Activated T-cell treated with anti-CD3 and anti-CD28 coated beads, Interleukin-2, amount 50 U/mL, for 24 hours (primary cell): ENCODE results near the gene MAP3K2.
"Not testable (repeated sequence)": the region's sequence is repeated elsewhere in the genome, so short reads cannot be mapped to it uniquely, and the experiment has no call there.

Experiments
- DNase-seq: peaks from one replicate; pipeline ENCODE4 v3.0.0-alpha.2; 2020
- H3K27ac Mint-ChIP-seq: 2 replicates; pipeline ENCODE4 v1.8.0; 2020; ENCODE audit warnings: mild to moderate bottlenecking, mixed read lengths
- H3K27me3 Mint-ChIP-seq: 2 replicates; pipeline ENCODE4 v1.8.0; 2020; ENCODE audit warnings: mixed read lengths
- H3K36me3 Mint-ChIP-seq: 2 replicates; pipeline ENCODE4 v1.8.0; 2020; ENCODE audit warnings: low read depth, mixed read lengths
- H3K4me1 Mint-ChIP-seq: 2 replicates; pipeline ENCODE4 v1.8.0; 2020; ENCODE audit warnings: low read depth, mixed read lengths
- H3K4me3 Mint-ChIP-seq: 2 replicates; pipeline ENCODE4 v1.8.0; 2020; ENCODE audit warnings: mild to moderate bottlenecking, moderate library complexity, mixed read lengths
- H3K9me3 Mint-ChIP-seq: 2 replicates; pipeline ENCODE4 v1.8.0; 2020; ENCODE audit warnings: mixed read lengths

The MAP3K2 gene

DNA sequence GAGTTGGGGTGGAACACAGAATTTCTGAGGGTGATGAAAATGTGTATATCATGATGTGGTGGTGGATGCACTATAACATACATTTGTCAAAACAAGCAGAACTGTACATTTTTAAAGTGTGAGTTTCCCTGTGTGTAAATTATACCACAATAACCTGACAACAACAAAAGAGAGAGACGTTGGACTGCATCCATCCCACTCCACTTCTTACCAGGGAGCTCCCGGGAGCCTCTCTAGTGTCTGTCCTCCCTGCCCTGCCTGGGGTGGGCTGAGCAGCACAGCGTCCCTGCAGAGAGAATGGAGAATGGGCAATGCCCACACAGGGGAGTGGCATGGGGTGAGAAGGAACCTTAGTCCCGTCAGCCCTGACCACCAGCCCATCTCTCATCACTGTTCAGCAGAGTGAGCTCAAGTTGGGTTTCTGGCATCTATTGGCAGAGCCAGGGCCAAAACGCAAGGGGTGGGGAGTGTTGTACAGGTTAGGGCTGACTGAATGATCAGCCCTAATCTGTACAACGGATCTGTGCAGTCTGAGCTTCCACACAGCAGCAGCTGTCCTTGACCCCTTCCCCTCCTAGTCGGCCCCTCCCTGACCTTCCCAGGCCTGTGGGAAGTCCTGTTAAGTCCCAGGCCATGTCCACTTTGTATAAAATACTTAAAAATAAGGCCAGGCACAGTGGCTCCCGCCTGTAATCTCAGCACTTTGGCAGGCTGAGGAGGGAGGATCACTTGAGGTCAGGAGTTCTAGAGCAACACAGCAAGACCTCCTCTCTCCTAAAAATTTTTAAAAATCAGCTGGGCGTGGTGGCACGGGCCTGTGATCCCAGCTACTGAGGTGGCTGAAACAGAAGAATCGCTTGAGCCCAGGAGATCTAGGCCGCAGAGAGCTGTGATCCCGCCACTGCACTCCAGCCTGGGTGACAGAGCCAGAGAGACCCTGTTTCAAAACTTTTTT is 27.1 kb upstream of the MAP3K2 start:
- no peak for DNase-seq
- Mint-ChIP-seq H3K36me3 (no peaks in the 10 kb centered on the region), H3K9me3 (no peaks in the 10 kb centered on the region), H3K27me3 (peaks cover 23% of the 10 kb centered on the region), H3K4me1 (peaks cover 46% of the 10 kb centered on the region), H3K4me3 (no peak overlapping the region), H3K27ac (no peak overlapping the region)

GRCh38 chr2:127413782-127414637 is 26.2 kb upstream of the MAP3K2 start:
- no peaks in the 10 kb centered on the region for H3K9me3 Mint-ChIP-seq
- H3K27me3 Mint-ChIP-seq = peaks cover 23% of the 10 kb centered on the region
- peaks cover 50% of the 10 kb centered on the region for H3K4me1 Mint-ChIP-seq
- H3K27ac Mint-ChIP-seq = no peak overlapping the region
- H3K4me3 Mint-ChIP-seq = no peak overlapping the region
- H3K36me3 Mint-ChIP-seq = no peaks in the 10 kb centered on the region
- DNase-seq = no peak

DNA sequence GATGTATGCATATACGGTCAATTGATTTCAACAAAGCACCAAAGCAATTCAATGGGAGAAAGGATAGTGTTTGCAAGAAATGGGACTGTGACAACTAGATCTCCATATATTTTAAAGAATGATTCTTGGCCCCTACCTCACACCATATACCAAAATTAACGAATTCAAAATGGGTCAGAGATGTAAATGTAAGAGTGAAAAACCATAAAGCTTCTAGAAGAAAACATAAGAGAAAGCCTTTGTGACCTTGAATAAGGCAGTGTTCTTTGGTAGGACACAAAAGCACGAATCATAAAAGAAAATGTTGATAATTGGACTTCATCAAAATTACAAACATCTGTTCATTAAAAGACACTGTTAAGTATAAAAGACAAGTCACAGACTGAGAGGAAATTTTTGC is 25.4 kb upstream of the MAP3K2 start:
- no peaks in the 10 kb centered on the region for H3K36me3 Mint-ChIP-seq
- H3K4me1 Mint-ChIP-seq = peaks cover 54% of the 10 kb centered on the region
- H3K4me3 Mint-ChIP-seq = no peak overlapping the region
- peaks cover 21% of the 10 kb centered on the region for H3K27me3 Mint-ChIP-seq
- no peak for DNase-seq
- no peak overlapping the region for H3K27ac Mint-ChIP-seq
- H3K9me3 Mint-ChIP-seq = no peaks in the 10 kb centered on the region

- Mint-ChIP-seq H3K9me3 (no peaks in the 10 kb centered on the region), H3K4me1 (peaks cover 55% of the 10 kb centered on the region), H3K4me3 (peak overlapping the region; percentile 62), H3K27ac (peak overlapping the region; percentile 96), H3K27me3 (peaks cover 10% of the 10 kb centered on the region), H3K36me3 (no peaks in the 10 kb centered on the region)
- DNase-seq = no peak
Observed at GRCh38 chr2:127411653-127412369, 24.0 kb upstream of the MAP3K2 start.

GRCh38 chr2:127410871-127411652 is 23.3 kb upstream of the MAP3K2 start:
- H3K36me3 Mint-ChIP-seq = no peaks in the 10 kb centered on the region
- peaks cover 48% of the 10 kb centered on the region for H3K4me1 Mint-ChIP-seq
- H3K27ac Mint-ChIP-seq = peak overlapping the region; percentile 96
- DNase-seq = no peak
- peak overlapping the region; percentile 62 for H3K4me3 Mint-ChIP-seq
- no peaks in the 10 kb centered on the region for H3K9me3 Mint-ChIP-seq
- H3K27me3 Mint-ChIP-seq = peaks cover 10% of the 10 kb centered on the region

DNA sequence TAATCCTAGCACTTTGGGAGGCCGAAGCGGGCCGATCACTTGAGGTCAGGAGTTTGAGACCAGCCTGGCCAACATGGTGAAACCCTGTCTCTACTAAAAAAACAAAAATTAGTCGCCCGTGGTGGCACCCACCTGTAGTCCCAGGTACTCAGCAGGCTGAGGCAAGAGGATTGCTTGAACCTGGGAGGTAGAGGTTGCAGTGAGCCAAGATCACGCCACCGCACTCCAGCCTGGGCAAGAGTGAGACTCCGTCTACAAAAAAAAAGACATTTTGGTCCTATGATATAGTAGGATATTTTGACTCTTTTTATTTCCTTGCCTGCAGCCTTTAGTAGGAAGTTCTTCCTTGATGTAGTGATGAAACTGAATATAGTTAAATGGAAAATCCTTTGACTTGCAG is 21.9 kb upstream of the MAP3K2 start:
- H3K36me3 Mint-ChIP-seq, DNase-seq, H3K9me3 Mint-ChIP-seq, H3K27me3 Mint-ChIP-seq, H3K4me3 Mint-ChIP-seq: not testable (repeated sequence)
- Mint-ChIP-seq H3K27ac (peak overlapping the region; percentile 96), H3K4me1 (peaks cover 43% of the 10 kb centered on the region)

GRCh38 chr2:127408807-127409099 is 21.0 kb upstream of the MAP3K2 start:
- Mint-ChIP-seq H3K4me3 (peak overlapping the region; percentile 35), H3K4me1 (peaks cover 40% of the 10 kb centered on the region), H3K27me3 (peaks cover 2% of the 10 kb centered on the region), H3K36me3 (no peaks in the 10 kb centered on the region), H3K27ac (no peak overlapping the region), H3K9me3 (no peaks in the 10 kb centered on the region)
- no peak for DNase-seq

- H3K4me1 Mint-ChIP-seq = peaks cover 38% of the 10 kb centered on the region
- no peaks in the 10 kb centered on the region for H3K36me3 Mint-ChIP-seq
- H3K9me3 Mint-ChIP-seq = no peaks in the 10 kb centered on the region
- peak overlapping the region; percentile 35 for H3K4me3 Mint-ChIP-seq
- DNase-seq = peak; percentile 93
- no peak overlapping the region for H3K27ac Mint-ChIP-seq
- peaks cover 3% of the 10 kb centered on the region for H3K27me3 Mint-ChIP-seq
Observed at GRCh38 chr2:127408004-127408806, 20.4 kb upstream of the MAP3K2 start.

DNA sequence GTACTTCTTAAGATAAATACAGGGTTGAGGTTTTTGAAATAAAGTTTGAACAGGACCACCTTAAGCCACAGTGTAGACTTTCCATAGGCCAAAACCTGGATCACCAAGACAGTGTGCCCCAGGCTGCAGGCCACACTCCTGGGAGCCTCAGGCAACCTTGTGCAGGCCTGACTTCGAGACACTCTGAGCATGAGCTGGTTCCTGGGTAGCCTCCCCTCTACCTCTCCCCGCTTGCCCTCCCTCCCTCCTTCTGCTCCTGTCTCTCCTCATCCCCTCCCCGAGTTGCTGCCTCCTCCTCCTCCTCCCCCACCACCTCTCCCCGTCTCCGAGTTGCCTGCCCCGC is 19.9 kb upstream of the MAP3K2 start:
- H3K9me3 Mint-ChIP-seq = no peaks in the 10 kb centered on the region
- H3K27me3 Mint-ChIP-seq = peaks cover 3% of the 10 kb centered on the region
- H3K27ac Mint-ChIP-seq = no peak overlapping the region
- peaks cover 39% of the 10 kb centered on the region for H3K4me1 Mint-ChIP-seq
- H3K36me3 Mint-ChIP-seq = no peaks in the 10 kb centered on the region
- peak overlapping the region; percentile 12 for H3K4me3 Mint-ChIP-seq
- DNase-seq = no peak

GRCh38 chr2:127407091-127407490 is 19.3 kb upstream of the MAP3K2 start:
- no peak for DNase-seq
- H3K27me3 Mint-ChIP-seq = peaks cover 3% of the 10 kb centered on the region
- peak overlapping the region; percentile 33 for H3K27ac Mint-ChIP-seq
- no peaks in the 10 kb centered on the region for H3K36me3 Mint-ChIP-seq
- H3K4me1 Mint-ChIP-seq = peaks cover 41% of the 10 kb centered on the region
- H3K9me3 Mint-ChIP-seq = no peaks in the 10 kb centered on the region
- no peak overlapping the region for H3K4me3 Mint-ChIP-seq

DNA sequence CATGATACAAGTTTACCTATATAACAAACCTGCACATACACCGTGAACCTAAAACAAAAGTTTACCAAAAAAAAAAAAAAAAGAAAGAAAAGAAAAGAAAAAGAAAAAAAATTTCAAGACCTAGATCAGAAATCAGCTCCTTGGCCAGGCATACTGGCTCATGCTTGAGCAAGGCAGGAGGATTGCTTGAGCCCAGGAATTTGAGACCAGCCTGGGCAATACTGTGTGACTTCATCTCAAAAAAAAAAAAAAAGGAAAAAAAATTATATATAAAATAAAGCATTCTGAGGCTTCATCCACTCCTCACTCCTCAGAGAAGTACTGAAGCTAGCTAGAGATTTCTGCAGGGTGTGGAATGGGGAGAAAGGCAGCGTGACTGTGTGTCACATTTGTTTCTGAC is 18.7 kb upstream of the MAP3K2 start:
- no peak for DNase-seq
- Mint-ChIP-seq H3K9me3 (no peaks in the 10 kb centered on the region), H3K36me3 (no peaks in the 10 kb centered on the region), H3K27me3 (peaks cover 3% of the 10 kb centered on the region), H3K4me3 (no peak overlapping the region), H3K27ac (no peak overlapping the region), H3K4me1 (peaks cover 41% of the 10 kb centered on the region)

GRCh38 chr2:127405255-127405610 is 17.5 kb upstream of the MAP3K2 start:
- H3K27ac Mint-ChIP-seq = no peak overlapping the region
- no peaks in the 10 kb centered on the region for H3K36me3 Mint-ChIP-seq
- H3K4me1 Mint-ChIP-seq = peaks cover 33% of the 10 kb centered on the region
- no peak overlapping the region for H3K4me3 Mint-ChIP-seq
- DNase-seq = no peak
- H3K27me3 Mint-ChIP-seq = peaks cover 3% of the 10 kb centered on the region
- no peaks in the 10 kb centered on the region for H3K9me3 Mint-ChIP-seq

- Mint-ChIP-seq H3K36me3 (no peaks in the 10 kb centered on the region), H3K27me3 (peaks cover 3% of the 10 kb centered on the region), H3K4me1 (peaks cover 27% of the 10 kb centered on the region), H3K9me3 (no peaks in the 10 kb centered on the region), H3K4me3 (no peak overlapping the region), H3K27ac (no peak overlapping the region)
- no peak for DNase-seq
Observed at GRCh38 chr2:127404466-127405254, 16.9 kb upstream of the MAP3K2 start.
